Sigmoid colon (tissue), 7 donors: ENCODE data around the gene CHKA. TPM values are rescaled to one million over a fixed set of nuclear protein-coding genes. Genes with fewer than 3 reads are reported as not detected.

Source experiments
- DNase-seq: peaks from one replicate; pipeline ENCODE4 v3.0.0-alpha.2; 2019
- H3K27ac ChIP-seq, 4 donors: fragments of 200-600 bp; sonication (generic); one replicate each; pipeline ENCODE4 v1.5.1; 2016 to 2019; ENCODE audit warnings: mild to moderate bottlenecking in 1 of 4
- H3K27me3 ChIP-seq, 3 donors: fragments of 200-600 bp; sonication (generic); one replicate each; pipeline ENCODE4 v1.5.1; 2019; ENCODE audit warnings: mild to moderate bottlenecking in 1 of 3
- H3K36me3 ChIP-seq, 4 donors: fragments of 200-600 bp; sonication (generic); one replicate each; pipeline ENCODE4 v1.5.1; 2016 to 2019
- H3K4me1 ChIP-seq, 4 donors: fragments of 200-600 bp; sonication (generic); one replicate each; pipeline ENCODE4 v1.5.1; 2017 to 2019
- H3K4me3 ChIP-seq, 4 donors: fragments of 200-600 bp; sonication (generic); one replicate each; pipeline ENCODE4 v1.5.1; 2017 to 2019; ENCODE audit warnings: mild to moderate bottlenecking in 2 of 4, moderate library complexity in 1 of 4
- H3K9me3 ChIP-seq, 4 donors: fragments of 200-600 bp in 3 of 4; sonication (generic) in 3 of 4; one replicate each; pipeline versions ENCODE4 v1.5.1 to v1.6.1; 2013 to 2019
- EP300 ChIP-seq, 4 donors: sonication (generic); formaldehyde crosslinking; IDR thresholded peaks; one replicate each; pipeline ENCODE4 v1.6.1; 2017; ENCODE audit warnings: antibody characterized with exemption in 4 of 4
- POLR2A ChIP-seq, 2 donors: fragments of 450-650 bp; IDR thresholded peaks; one replicate each; pipeline ENCODE4 v1.6.1; 2016; ENCODE audit warnings: antibody characterized with exemption in 2 of 2, mild to moderate bottlenecking in 2 of 2, moderate library complexity in 2 of 2
- POLR2AphosphoS5 ChIP-seq, 4 donors: sonication (generic); formaldehyde crosslinking; IDR thresholded peaks; one replicate each; pipeline ENCODE4 v1.6.1; 2017; ENCODE audit warnings: antibody characterized with exemption in 4 of 4
- WGBS, 2 donors: extraction: QIAGEN DNeasy Blood & Tissue Kit; methylation state at CpG; one replicate each; pipeline ENCODE4 v1.1.7; 2013; 5-methylcytosine and 5-hydroxymethylcytosine counted together
- intact Hi-C: fragments of 100-400 bp; cut with DNase I; formaldehyde crosslinking; loops from one replicate; pipeline ENCODE4 v1.15.1; 2023
- polyA plus RNA-seq, 3 donors: library from polyadenylated mRNA; stranded (reverse); fragments of 200-250 nt; gene quantifications; one replicate each; pipeline ENCODE4 v1.2.3, GENCODE V29; 2013
- total RNA-seq, 4 donors: library from RNA; depleted of rRNA; stranded (reverse); fragments of >200 nt; gene quantifications; one replicate each; pipeline ENCODE4 v1.1.0, GENCODE V29; 2016
- TF ChIP-seq, protein P1 (sequence below), 4 experiments: fragments of 450-650 bp in 3 of 4; fragments of 200-600 bp in 1 of 4; IDR thresholded peaks; one replicate each; pipeline ENCODE4 v1.5.1; 2016 to 2019; ENCODE audit warnings: antibody characterized with exemption in 4 of 4, mild to moderate bottlenecking in 3 of 4, moderate library complexity in 2 of 4
- donor health status: healthy with polysubstance abuse.
- donor health status: Bipolar disorder and iron deficiency.
- donor health status: healthy.

The CHKA gene
- total and polyA plus RNA-seq, 7 donors: 16.4 to 41.0 (median 27.0) TPM

DNA sequence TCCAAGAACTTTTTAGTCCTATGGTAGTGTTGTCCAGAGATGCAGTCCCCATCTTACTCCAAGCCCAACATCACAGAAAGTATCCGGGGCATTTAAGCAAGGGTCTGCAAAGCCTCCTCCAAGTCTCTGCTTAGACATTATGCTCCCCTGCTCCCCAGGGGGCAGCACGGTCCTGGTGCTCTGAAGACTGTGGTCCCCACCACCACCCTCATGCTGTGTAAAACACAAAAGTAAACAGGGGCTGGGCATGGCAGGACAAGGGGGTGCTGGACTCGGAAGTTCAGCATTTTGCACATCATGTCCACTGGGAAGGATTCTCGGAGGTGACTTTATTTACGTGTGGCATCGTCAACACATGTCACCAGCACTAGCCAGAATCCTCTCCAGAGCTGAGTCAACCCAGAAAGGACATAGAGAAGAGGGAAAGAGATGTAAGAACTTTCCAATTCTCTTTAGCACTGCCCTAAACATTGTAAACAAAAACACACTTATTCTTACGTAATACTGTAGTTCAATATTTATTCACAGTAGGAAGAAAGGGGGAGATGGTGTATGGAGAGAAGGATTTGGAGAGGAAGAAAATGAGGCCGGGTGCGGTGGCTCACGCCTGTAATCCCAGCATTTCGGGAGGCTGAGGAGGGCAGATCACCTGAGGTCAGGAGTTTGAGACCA is 44.7 kb downstream of the CHKA start:
- WGBS, 2 donors: 57 to 74% methylated on average over 11 of the region's 11 CpGs

GRCh38 chr11:68074584-68075352 is 46.4 kb downstream of the CHKA start:
- 85 to 93% methylated on average over 10 of the region's 10 CpGs for WGBS, 2 donors
- Histone ChIP-seq H3K36me3 (peaks cover 0 to 56% (median 14%) of the 10 kb centered on the region in 4 donors), H3K9me3 (no peaks in the 10 kb centered on the region), H3K27ac (no peak overlapping the region), H3K4me1 (no peaks in the 10 kb centered on the region), H3K27me3 (no peaks in the 10 kb centered on the region), H3K4me3 (no peak overlapping the region)
- DNase-seq: no peak
- TF ChIP-seq, protein P1, sequence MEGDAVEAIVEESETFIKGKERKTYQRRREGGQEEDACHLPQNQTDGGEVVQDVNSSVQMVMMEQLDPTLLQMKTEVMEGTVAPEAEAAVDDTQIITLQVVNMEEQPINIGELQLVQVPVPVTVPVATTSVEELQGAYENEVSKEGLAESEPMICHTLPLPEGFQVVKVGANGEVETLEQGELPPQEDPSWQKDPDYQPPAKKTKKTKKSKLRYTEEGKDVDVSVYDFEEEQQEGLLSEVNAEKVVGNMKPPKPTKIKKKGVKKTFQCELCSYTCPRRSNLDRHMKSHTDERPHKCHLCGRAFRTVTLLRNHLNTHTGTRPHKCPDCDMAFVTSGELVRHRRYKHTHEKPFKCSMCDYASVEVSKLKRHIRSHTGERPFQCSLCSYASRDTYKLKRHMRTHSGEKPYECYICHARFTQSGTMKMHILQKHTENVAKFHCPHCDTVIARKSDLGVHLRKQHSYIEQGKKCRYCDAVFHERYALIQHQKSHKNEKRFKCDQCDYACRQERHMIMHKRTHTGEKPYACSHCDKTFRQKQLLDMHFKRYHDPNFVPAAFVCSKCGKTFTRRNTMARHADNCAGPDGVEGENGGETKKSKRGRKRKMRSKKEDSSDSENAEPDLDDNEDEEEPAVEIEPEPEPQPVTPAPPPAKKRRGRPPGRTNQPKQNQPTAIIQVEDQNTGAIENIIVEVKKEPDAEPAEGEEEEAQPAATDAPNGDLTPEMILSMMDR (IDR thresholded peaks at IDR 0.05): no peak
- intact Hi-C loops: no loop called here

More for the DNA sequence above, 44.7 kb downstream of the CHKA start:
- TF ChIP-seq, protein P1 (IDR thresholded peaks at IDR 0.05): peak in 1 of 4 experiments; percentile 13
- no peak for TF ChIP-seq EP300 (IDR thresholded peaks at IDR 0.05)
- H3K4me1 ChIP-seq: no peaks in the 10 kb centered on the region
- no peak for DNase-seq
- intact Hi-C loops: loop anchor here (2.0 kb wide), 1 partner anchor 130 kb away; no protein-coding TSS in a partner anchor
- H3K36me3 ChIP-seq: peaks cover 0 to 52% (median 7%) of the 10 kb centered on the region in 4 donors
- no peaks in the 10 kb centered on the region for H3K9me3 ChIP-seq
- H3K27ac ChIP-seq: no peak overlapping the region
- H3K4me3 ChIP-seq: no peak overlapping the region
- no peaks in the 10 kb centered on the region for H3K27me3 ChIP-seq

DNA sequence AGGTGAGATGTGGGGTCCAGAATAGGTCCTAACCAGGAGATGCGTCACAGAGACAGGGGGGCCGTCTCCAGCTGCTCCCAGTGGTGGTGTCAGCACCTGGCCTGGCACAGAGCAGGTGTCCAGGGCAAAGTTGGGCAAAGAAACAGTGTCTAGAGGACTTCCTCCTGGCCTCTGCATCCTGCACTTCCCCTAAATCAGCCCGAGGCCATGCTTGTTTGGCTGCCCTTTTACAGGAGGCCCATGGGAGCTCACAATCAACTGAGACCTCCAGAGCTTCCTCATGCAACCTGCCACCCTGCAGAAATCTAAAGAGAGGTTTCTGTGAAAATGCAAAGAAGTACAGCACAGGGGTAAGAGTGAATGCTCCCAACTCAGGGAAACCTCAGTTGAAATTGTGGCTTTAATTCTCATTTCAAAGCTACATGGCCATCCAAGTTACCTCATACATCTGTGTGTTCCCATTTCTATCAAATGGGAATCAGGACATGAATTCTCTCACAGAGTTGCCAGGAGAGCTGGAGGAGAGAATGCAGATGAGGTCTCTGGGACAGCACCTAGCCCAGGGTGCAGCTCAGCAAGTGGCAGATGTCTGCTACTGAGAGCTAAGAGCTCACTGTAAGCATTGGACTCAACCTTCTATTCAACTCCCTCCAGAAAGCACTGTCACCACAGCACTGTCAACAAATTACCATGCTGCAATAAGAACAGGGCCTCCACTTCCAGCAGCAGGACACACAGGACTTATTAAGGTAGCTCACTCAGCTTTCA is 49.7 kb downstream of the CHKA start:
- H3K4me1 ChIP-seq: no peaks in the 10 kb centered on the region
- H3K36me3 ChIP-seq: peaks cover 13 to 82% (median 28%) of the 10 kb centered on the region in 4 donors
- no peak overlapping the region for H3K4me3 ChIP-seq
- TF ChIP-seq POLR2A (IDR thresholded peaks at IDR 0.05) (no peak), POLR2AphosphoS5 (IDR thresholded peaks at IDR 0.05) (no peak), EP300 (IDR thresholded peaks at IDR 0.05) (no peak)
- TF ChIP-seq, protein P1 (IDR thresholded peaks at IDR 0.05): no peak
- no peak overlapping the region for H3K27ac ChIP-seq
- no peaks in the 10 kb centered on the region for H3K27me3 ChIP-seq
- H3K9me3 ChIP-seq: no peaks in the 10 kb centered on the region
- DNase-seq: no peak
- intact Hi-C loops: no loop called here
- WGBS, 2 donors: 71 to 84% methylated on average over 3 of the region's 3 CpGs

GRCh38 chr11:68067991-68068390 is 53.2 kb downstream of the CHKA start:
- WGBS, 2 donors: 95 to 96% methylated on average over 5 of the region's 5 CpGs
- Histone ChIP-seq H3K9me3 (no peaks in the 10 kb centered on the region), H3K27me3 (no peaks in the 10 kb centered on the region), H3K4me3 (no peak overlapping the region), H3K36me3 (peaks cover 20 to 99% (median 43%) of the 10 kb centered on the region in 4 donors), H3K4me1 (no peaks in the 10 kb centered on the region), H3K27ac (no peak overlapping the region)
- DNase-seq: no peak
- intact Hi-C loops: no loop called here
- no peak for TF ChIP-seq POLR2AphosphoS5 (IDR thresholded peaks at IDR 0.05)
- TF ChIP-seq, protein P1 (IDR thresholded peaks at IDR 0.05): no peak
- no peak for TF ChIP-seq POLR2A (IDR thresholded peaks at IDR 0.05)
- no peak for TF ChIP-seq EP300 (IDR thresholded peaks at IDR 0.05)
